Left ventricle myocardium superior (tissue), 1 donor: Measurements from ENCODE around the gene MYLK3. TPM values are rescaled to one million over a fixed set of nuclear protein-coding genes. Genes with fewer than 3 reads are reported as not detected.
A peak's percentile ranks its signal among the peaks of the same experiment; 100 is the strongest.
"Not testable (repeated sequence)": the region's sequence is repeated elsewhere in the genome, so short reads cannot be mapped to it uniquely, and the experiment has no call there.

Experiments used
- ATAC-seq: fragments of 200-7000 bp; cut with Tn5 transposase; one replicate; pipeline ENCODE4 v1.9.1; 2020; ENCODE audit warnings: mild to moderate bottlenecking, moderate library complexity
- DNase-seq: peaks from one replicate; pipeline ENCODE4 v3.0.0-alpha.2; 2020
- intact Hi-C: fragments of 100-400 bp; cut with micrococcal nuclease; formaldehyde crosslinking; loops from one replicate; pipeline ENCODE4 v1.11.0; 2022
- total RNA-seq: library from RNA; stranded (reverse); fragmentation: NEBNext Ultra II Directional; extraction: Animal tissue kit (Norgen Biotek cat#: 25700); gene quantifications from one replicate; pipeline ENCODE4 v1.2.1, GENCODE V29; 2021
- donor health status: DM: no; HTN: yes; CAD: no; lungs with severe emphysema.

Gene MYLK3
- total RNA-seq, 1 donor from 2014 or later: 274 TPM

DNA sequence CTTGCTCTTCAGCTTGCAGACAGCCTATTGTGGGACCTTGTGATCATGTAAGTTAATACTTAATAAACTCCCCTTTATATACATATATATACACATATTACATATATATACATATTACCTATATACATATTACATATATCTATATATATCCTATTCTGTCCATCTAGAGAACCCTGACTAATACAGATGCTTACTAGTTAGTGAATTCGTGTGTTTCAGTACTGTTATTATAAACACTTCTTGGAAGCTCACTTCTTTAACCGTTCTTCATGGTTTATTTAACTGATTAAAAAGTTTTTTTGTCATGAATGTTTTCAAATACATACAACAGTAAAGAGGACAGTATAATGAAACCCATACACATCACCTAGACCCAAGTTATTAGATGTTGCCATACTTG is 46.1 kb downstream of the MYLK3 start:
- DNase-seq (no peak), ATAC-seq (no peak)
- intact Hi-C loops: no loop called here

DNA sequence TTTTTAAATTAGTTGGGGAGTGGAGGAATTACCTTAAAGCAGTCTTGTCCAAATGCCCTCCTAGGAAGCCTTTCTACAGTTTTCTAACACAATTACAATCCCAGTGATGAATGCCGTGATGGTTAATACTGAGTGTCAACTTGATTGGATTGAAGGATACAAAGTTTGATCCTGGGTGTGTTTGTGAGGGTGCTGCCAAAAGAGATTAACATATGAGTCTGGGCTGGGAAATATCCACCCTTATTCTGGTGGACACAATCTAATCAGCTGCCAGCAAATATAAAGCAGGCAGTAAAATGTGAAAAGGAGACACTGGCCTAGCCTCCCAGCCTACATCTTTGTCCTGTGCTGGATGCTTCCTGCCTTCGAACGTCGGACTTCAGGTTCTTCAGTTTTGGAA is 46.5 kb downstream of the MYLK3 start:
- intact Hi-C loops: no loop called here
- ATAC-seq (no peak), DNase-seq (no peak)

DNA sequence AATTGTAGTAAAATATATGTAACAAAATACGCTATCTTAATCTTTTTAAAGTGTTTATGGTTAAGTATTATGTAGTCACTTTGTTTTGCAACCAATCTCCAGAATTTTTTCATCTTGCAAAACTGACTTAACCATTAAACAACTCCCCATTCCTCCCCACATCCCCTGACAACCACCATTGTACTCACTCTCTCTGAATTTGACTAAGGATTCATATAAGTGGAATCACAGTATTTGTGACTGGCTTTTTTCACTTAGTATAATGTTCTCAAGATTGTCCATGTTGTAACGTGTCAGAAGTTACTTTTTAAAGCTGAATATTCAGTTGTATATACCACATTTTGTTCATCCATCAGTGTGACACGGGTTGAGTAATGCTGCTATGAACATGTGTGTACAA is 48.1 kb downstream of the MYLK3 start:
- no peak for ATAC-seq
- no peak for DNase-seq
- intact Hi-C loops: no loop called here

DNA sequence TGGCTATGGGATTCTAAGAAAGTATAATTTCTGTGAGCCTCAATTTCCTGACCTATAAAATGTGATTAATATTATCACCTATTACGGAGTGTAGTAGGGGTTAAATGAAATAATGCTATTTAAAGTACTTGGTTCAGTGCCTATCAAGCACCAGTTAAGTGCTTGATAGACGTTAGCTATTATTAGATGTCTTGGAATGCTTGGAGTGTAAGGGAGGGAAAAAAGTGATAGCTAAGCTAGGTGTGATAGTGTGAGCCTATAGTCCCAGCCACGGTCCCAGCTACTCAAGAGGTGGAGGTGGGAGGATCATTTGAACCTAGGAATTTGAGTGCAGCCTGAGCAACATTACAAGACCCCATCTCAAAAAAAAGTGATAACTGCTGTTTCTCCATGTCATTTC is 51.2 kb downstream of the MYLK3 start:
- intact Hi-C loops: no loop called here
- DNase-seq: no peak
- ATAC-seq: peak; percentile 76

DNA sequence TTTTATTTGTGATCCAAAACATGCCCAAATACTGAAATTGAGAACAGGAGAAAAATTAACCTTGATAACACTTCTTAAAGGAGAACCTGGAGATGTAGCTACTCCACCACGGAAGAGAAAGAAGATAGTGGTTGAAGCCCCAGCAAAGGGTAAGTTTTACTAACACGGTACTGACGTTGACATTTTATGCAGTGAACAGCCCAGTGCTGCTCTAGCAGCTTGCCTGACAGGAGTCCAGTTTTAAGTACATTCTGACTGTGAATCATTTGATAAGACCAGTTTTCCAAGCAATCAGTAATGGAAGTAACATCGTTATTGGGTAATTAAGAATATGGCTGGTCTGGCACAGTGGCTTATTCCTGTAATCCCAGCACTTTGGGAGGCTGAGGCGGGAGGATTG is 52.2 kb downstream of the MYLK3 start:
- DNase-seq (no peak), ATAC-seq (peak; percentile 37)
- intact Hi-C loops: no loop called here

DNA sequence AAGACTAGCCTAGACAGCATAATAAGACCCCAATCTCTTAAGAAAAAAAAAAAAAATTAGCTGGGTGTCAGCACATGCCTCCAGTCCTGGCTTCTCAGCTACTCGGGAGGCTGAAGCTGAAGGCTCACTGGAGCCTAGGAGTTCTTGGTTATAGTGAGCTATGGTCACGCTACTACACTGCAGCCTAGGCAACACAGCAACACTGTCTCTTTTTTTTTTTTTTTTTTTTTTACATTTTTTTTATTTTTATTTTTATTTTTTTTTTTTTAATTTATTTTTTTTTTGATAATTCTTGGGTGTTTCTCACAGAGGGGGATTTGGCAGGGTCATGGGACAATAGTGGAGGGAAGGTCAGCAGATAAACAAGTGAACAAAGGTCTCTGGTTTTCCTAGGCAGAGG is 54.5 kb downstream of the MYLK3 start:
- intact Hi-C loops: no loop called here
- ATAC-seq: no peak
- no peak for DNase-seq

DNA sequence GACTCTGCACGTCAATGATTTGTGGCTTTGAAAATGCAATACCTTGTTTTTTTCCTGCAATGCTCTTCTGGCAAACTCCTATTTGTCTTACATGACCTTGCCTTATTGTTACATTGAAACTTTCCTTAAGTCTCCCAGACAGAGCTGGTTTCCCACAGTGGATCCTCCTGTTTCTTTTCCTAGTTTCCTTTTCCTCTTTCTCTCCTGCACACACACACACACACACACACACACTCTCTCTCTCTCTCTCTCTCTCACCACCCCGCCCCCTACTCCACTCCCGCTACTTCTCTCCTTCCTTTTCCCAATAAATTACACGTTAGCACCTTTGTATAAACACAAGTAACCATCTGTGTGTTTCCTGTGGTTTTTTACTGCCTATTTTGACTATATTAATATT is 56.4 kb downstream of the MYLK3 start:
- ATAC-seq: no peak
- DNase-seq: no peak
- intact Hi-C loops: no loop called here

DNA sequence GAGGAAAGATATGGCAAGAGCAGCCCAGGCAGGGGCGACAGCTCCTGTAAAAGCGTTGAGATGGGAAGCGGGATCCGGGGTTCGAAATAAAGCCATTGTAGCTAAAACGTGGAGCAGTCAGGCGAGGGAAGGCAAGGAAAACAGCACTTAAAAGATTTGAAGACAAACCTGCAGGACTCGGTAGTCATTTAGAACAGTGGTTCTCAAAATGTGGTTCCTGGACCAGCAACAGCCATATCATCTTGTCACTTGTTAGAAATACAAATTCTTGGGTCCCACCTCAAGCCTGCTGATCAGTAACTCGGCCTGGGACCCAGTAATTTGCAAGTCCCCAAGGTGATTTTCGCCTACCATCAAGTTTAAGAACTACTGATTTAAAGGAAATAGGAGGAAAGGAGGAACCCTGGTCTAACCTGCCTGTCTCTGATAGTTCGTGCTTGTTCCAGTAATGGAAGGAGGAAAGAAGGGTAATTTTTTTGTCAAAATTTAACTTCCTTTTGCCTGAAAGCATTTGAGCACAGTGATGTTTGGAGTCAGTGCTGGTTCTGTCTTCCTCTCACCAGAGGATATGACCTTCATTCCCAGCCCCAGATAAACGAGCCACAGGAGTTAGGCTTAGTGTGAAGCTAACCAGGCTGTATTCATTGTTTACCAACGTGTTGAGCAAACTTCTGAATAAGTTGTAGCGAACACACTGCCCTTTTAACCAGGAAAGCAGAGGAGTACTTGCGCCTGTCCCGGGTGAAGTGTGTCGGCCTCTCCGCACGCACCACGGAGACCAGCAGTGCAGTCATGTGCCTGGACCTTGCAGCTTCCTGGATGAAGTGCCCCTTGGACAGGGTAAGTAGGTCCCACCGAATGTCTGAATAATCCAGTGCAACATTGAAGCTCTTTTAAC is 57.6 kb downstream of the MYLK3 start:
- no peak for DNase-seq
- intact Hi-C loops: no loop called here
- ATAC-seq: no peak

DNA sequence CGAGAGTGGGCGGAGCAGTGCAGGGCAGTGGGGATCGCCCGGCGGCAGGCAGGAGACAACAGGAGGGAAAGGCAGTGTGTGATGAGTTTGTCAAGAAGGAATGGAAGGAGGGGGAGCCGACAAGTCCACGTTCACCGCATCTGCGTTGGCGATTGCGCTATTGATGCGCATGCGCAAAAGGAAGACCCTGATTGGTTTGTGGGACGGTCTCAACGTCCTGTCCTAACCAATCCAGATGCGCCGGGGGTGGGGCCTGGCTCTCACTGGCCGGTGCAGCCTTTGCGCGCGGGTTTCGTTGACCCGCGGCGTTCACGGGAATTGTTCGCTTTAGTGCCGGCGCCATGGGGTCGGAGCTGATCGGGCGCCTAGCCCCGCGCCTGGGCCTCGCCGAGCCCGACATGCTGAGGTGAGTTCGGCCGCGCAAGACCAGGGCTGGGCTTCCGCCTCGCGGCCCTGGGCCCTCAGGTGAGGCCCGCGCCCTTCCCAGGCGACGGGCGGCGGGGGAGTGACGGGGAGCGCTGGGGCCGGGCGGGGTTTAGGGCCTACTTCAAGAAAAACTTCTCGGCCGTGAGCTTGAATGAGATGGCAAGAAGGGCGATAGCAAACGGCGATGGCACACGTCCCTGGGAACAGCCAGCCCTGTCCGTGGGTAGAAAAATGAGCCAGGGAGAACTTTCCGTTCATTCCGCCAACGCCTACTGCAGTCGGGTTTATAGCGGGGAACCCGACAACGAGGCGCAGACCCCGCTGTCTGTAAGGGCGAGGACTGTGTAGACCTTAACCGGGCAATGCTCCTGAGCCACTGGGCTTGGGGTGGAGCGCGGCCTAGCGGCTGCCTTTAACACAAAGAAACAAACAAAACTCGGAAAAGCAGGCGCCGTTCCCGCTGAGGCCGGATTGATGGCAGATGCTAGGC is 58.5 kb downstream of the MYLK3 start, which contains the start of gene ORC6:
TSS of gene ORC6 (plus strand) at position 295 of the 916 bp plus-strand sequence. CDS start at position 342, 47 bp downstream.
- intact Hi-C loops: loop anchor here (5.0 kb wide), 1 partner anchor 113 kb away; no protein-coding TSS in a partner anchor
- DNase-seq (peak; percentile 99), ATAC-seq (peak; percentile 91)

DNA sequence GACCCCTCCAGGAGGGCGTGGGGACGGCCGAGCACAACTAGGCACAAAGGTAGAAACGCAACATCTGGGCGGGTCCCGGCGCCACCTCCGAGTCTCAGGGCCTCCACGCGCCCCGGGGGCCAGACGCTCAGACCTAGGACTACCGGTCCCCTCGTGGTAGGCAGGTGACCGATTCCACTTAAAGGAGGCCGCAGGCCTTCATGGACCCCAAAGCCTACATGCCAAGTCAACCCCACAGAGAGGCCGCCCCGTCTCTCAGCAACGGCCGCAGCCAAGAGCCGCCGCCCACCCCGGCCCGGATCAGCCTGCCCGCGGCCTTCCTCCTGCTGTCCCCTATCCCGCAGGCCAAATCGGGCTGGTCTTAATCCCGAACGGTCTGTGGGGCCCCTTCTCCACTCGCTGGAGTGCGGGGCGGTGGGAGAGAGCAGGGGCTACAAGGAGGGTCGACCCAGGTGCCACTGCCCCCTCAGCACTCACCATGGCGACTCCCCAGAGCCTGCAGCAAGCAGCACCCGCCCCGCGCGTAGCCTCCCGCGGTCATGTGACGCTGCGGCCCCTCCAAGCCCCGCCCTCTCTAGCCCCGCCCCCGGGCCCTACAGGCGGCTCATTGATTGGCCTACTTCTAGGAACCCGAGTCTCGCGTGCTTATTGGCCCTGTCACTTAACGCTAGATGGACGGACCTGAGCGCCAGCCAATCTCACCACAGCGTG is 59.3 kb downstream of the MYLK3 start, which contains the start of gene VPS35:
TSS of gene VPS35 (minus strand) at position 525 of the 711 bp plus-strand sequence. CDS start at position 480, 45 bp downstream.
- peak; percentile 100 for DNase-seq
- peak; percentile 96 for ATAC-seq
- intact Hi-C loops: loop anchor here (5.0 kb wide), 1 partner anchor 113 kb away; no protein-coding TSS in a partner anchor

DNA sequence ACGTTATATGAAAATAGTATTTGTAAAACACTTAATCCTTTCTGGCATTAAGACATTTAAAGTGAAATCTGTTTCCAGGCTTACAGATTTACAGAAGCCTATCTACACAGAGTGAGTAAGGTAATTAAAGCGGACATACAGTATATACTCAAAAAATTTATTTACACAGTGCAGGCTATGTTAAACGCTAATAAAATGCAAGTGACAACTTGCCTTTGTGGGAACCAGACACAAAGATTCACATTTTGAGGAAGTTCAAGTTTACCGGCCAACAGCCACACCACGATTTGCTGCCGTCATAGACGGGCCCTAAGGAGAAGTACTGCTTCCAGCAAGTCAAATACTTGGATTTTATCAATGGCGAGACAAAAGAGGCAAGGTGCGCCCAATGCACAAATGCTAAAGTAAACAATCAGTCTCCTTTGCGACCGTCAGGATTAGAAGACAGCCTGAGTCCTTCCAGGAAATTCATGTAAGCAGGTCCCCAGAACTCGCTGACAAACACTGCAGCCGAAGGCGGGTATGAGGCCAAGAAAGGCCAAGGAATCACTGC is 60.0 kb downstream of the MYLK3 start:
- intact Hi-C loops: loop anchor here (5.0 kb wide), 1 partner anchor 114 kb away; no protein-coding TSS in a partner anchor
- ATAC-seq (peak; percentile 0), DNase-seq (no peak)

DNA sequence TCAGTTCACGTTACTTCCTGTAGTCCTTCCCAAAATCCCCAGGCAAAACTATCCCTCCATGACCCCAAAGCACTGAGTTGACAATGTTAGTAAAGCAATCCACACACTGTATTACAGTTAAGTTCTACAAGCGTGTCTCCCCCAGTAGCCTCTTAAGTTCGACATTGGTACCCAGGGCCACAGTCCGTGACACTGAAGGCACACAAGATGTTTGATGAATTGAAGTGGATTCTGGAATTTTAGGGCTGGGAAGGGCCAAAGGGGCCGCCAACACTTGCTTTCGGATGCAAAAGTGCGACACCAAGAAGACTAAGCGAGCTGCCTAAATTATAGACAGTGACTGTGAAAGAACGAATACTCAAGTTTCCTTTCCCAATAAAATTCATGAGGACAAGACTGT is 60.7 kb downstream of the MYLK3 start:
- ATAC-seq (no peak), DNase-seq (no peak)
- intact Hi-C loops: loop anchor here (5.0 kb wide), 1 partner anchor 115 kb away; no protein-coding TSS in a partner anchor

DNA sequence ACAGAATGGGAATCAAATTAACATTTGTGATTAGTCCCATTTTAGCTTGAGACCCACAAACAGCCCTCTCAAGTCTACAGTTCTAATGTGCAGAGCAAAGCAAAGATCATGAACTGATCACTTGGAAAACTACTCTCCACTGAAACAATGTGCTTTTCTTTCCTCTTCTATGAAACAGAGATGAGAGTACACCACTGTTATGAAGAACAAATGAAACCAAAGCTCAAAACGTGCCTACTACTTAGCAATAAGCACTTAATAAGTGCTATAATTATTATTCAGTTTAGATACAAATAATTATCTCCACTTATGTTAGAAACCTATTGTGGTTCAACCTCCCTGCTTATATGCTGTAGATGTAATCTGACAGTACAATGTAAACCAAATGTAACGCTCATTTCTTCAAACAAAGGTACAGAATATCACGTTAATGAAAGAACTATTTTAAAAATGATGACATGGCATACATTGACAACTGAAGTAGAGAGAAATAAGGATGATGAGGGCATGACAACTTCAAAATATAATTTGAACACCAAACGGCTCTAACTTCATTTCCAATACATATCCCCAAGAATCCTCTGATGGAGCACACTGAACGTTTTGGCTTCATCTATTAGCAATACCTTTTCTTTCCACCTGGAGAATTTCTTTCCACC is 61.2 kb downstream of the MYLK3 start:
- ATAC-seq: no peak

DNA sequence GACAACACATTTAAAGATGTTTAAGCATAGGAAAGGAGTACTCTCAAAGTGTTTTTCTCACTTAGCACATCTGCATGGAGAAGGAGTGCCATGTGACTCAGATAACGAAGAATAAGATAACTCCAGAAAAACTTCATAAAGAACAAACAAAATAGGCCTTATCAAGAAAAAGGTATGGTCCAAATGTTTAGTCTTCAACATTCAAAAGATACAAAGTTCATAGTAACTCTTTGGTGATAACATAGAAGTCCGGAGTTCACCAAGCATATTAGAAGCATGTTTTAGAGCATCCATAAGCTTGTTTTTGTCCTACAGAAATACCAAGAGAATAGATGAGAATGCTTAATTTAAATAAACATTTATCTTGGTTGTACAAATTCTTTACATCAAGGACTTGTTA is 66.3 kb downstream of the MYLK3 start:
- ATAC-seq, intact Hi-C loops, DNase-seq: not testable (repeated sequence)

More for the DNA sequence above, 61.2 kb downstream of the MYLK3 start:
- intact Hi-C loops: loop anchor here (5.0 kb wide), 1 partner anchor 115 kb away; no protein-coding TSS in a partner anchor
- no peak for DNase-seq

DNA sequence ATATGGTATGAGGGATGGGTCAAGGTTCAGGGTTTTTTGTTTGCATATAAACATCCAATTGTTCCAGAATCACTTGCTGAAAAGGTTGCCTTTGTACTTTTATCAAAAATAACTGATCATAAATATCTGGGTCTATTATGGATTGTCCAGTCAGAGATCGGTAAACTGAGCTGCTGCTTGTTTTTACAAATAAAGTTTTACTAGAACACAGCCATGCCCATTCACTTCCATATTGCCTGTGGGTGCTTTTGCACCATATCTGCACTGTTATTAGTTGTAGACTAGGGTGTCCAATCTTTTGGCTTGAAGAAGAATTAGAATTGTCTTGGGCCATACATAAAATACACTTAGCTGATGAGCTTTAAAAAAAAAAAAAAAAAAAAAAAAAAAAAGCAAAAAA is 70.2 kb downstream of the MYLK3 start:
- ATAC-seq, intact Hi-C loops, DNase-seq: not testable (repeated sequence)

DNA sequence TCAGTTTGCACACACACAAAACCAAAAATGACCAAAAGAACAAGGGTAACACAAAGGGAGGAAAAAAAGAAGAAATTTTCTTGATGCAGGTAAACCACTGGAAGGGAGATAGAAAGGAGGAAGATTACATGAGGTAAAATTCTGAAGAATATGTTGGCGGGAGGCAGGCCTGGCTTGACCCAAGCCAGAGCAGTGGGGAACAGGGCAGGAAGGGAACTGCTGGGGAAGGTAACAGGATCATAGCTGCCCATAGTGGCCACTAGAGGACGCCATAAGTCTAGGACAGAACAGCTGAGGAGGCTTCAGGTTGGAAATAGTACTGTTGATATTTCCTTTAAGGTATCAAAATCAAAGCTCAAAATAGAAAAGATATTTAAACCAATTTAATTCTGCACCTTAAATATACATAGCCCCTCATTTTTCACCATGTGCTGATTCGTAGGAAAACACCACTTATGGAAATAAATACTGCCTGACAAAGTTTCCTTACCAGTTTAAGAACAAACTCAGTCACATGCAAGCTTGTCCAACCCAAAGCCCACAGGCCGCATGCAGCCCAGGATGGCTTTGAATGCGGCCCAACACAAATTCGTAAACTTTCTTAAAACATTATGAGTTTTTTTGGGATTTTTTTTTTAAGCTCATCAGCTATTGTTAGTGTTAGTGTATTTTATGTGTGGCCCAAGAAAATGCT is 74.7 kb downstream of the MYLK3 start:
- intact Hi-C loops: no loop called here
- ATAC-seq (peak; percentile 95), DNase-seq (no peak)

DNA sequence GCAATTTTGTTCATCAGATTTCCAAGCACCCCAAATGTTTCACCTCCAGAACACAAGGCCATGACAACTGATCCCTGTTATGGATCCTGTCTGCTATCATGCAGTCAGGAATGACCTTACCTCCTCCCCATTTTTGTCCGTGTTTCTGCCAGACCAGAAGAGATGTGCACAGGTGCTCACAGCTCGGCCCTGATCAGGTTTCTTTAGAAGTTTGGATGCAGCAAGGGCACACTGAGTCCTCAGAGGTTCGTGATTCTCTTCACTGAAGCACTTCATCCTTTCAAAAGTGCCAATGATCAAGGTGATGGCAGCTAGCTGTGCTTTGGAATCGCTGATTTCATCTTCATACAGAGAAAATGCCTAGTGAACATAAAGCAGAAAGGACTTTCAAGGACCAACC is 86.0 kb downstream of the MYLK3 start:
- intact Hi-C loops: no loop called here
- no peak for ATAC-seq

More for the DNA sequence above, 86.0 kb downstream of the MYLK3 start:
- DNase-seq: no peak
